Measurements from ENCODE around the gene CTPS1.

CTPS1 gene

GRCh38 chr1:40969445-40969844, 10.1 kb upstream of the CTPS1 start:
- DNase-seq (ENCODE audit: low spot score): no peak

- no peak for DNase-seq (ENCODE audit: low spot score)
These were observed 7.5 kb upstream of the CTPS1 start for GRCh38 chr1:40971966-40972365.

- DNase-seq (ENCODE audit: low spot score): no peak
These were observed 5.6 kb upstream of the CTPS1 start for GRCh38 chr1:40973912-40974311.

- no peak for DNase-seq (ENCODE audit: low spot score)
These were observed 4.6 kb upstream of the CTPS1 start for GRCh38 chr1:40974945-40975344.

GRCh38 chr1:40976952-40977690, 2.4 kb upstream of the CTPS1 start:
- no peak for DNase-seq (ENCODE audit: low spot score)

GRCh38 chr1:40977716-40978115, 1.8 kb upstream of the CTPS1 start:
- DNase-seq (ENCODE audit: low spot score): no peak

- no peak for DNase-seq (ENCODE audit: low spot score)
These were observed 633 bp upstream of the CTPS1 start for GRCh38 chr1:40978886-40979240.

- no peak for DNase-seq (ENCODE audit: low spot score)
These were observed 564 bp downstream of the CTPS1 start for GRCh38 chr1:40980068-40980452.

GRCh38 chr1:40980453-40981121, 1.1 kb downstream of the CTPS1 start:
- peak; percentile 56 for DNase-seq (ENCODE audit: low spot score)

- DNase-seq (ENCODE audit: low spot score): no peak
These were observed 2.4 kb downstream of the CTPS1 start for GRCh38 chr1:40981691-40982448.

GRCh38 chr1:40982721-40983120, 3.2 kb downstream of the CTPS1 start:
- no peak for DNase-seq (ENCODE audit: low spot score)

GRCh38 chr1:40983286-40983685, 3.8 kb downstream of the CTPS1 start:
- DNase-seq (ENCODE audit: low spot score): no peak

GRCh38 chr1:40984066-40984465, 4.6 kb downstream of the CTPS1 start:
- no peak for DNase-seq (ENCODE audit: low spot score)

- no peak for DNase-seq (ENCODE audit: low spot score)
These were observed 5.0 kb downstream of the CTPS1 start for GRCh38 chr1:40984531-40984930.

GRCh38 chr1:40985161-40985560, 5.7 kb downstream of the CTPS1 start:
- no peak for DNase-seq (ENCODE audit: low spot score)

GRCh38 chr1:40985875-40986274, 6.4 kb downstream of the CTPS1 start:
- no peak for DNase-seq (ENCODE audit: low spot score)

- DNase-seq (ENCODE audit: low spot score): no peak
These were observed 6.9 kb downstream of the CTPS1 start for GRCh38 chr1:40986328-40986783.

GRCh38 chr1:40986956-40987355, 7.5 kb downstream of the CTPS1 start:
- DNase-seq (ENCODE audit: low spot score): no peak

GRCh38 chr1:40987439-40988276, 8.2 kb downstream of the CTPS1 start:
- no peak for DNase-seq (ENCODE audit: low spot score)

- DNase-seq (ENCODE audit: low spot score): no peak
These were observed 8.8 kb downstream of the CTPS1 start for GRCh38 chr1:40988280-40988679.

GRCh38 chr1:40989066-40989465, 9.6 kb downstream of the CTPS1 start:
- DNase-seq (ENCODE audit: low spot score): no peak

GRCh38 chr1:40997096-40997495, 17.6 kb downstream of the CTPS1 start:
- DNase-seq (ENCODE audit: low spot score): no peak

Measured in RKO (cell line).